GM23248 (cell line): ENCODE measurements around the gene TBC1D12. TPM values are rescaled to one million over a fixed set of nuclear protein-coding genes. Genes with fewer than 3 reads are reported as not detected.

Experiments used
- DNase-seq: peaks from one replicate; pipeline ENCODE4 v3.0.0-alpha.2; 2015
- H2AFZ ChIP-seq: fragments of 200-600 bp; sonication (generic); 2 replicates; pipeline ENCODE4 v1.6.1; 2016; ENCODE audit warnings: antibody characterized with exemption
- H3F3A ChIP-seq: fragments of 200-600 bp; sonication (generic); 2 replicates; pipeline ENCODE4 v1.6.1; 2016; ENCODE audit warnings: mild to moderate bottlenecking, antibody characterized with exemption, mixed run types; ENCODE audit not compliant: insufficient read depth
- H3K27ac ChIP-seq: fragments of 200-600 bp; sonication (generic); 2 replicates; pipeline ENCODE4 v1.5.1; 2016; ENCODE audit warnings: mild to moderate bottlenecking
- H3K27me3 ChIP-seq: fragments of 200-600 bp; sonication (generic); replicated peaks from 2 replicates; pipeline ENCODE4 v1.6.1; 2016; ENCODE audit warnings: mild to moderate bottlenecking; ENCODE audit not compliant: insufficient read depth
- H3K36me3 ChIP-seq: fragments of 200-600 bp; sonication (generic); 2 replicates; pipeline ENCODE4 v1.6.1; 2016; ENCODE audit warnings: low read depth, mild to moderate bottlenecking
- H3K4me1 ChIP-seq: fragments of 200-600 bp; sonication (generic); 2 replicates; pipeline ENCODE4 v1.6.1; 2016; ENCODE audit warnings: mild to moderate bottlenecking; ENCODE audit not compliant: insufficient read depth
- H3K4me2 ChIP-seq: fragments of 200-600 bp; sonication (generic); one replicate; pipeline ENCODE4 v1.6.1; 2016; ENCODE audit warnings: mild to moderate bottlenecking; ENCODE audit not compliant: unreplicated experiment
- H3K4me3 ChIP-seq: fragments of 200-600 bp; sonication (generic); 2 replicates; pipeline ENCODE4 v1.5.1; 2016; ENCODE audit warnings: mild to moderate bottlenecking
- H3K79me2 ChIP-seq: fragments of 200-600 bp; sonication (generic); 2 replicates; pipeline ENCODE4 v1.6.1; 2016; ENCODE audit warnings: mild to moderate bottlenecking; ENCODE audit not compliant: insufficient read depth
- H3K9ac ChIP-seq: fragments of 200-600 bp; sonication (generic); 2 replicates; pipeline ENCODE4 v1.6.1; 2016; ENCODE audit warnings: mild to moderate bottlenecking
- H3K9me2 ChIP-seq: fragments of 200-600 bp; sonication (generic); 2 replicates; pipeline ENCODE4 v1.6.1; 2016; ENCODE audit warnings: mixed run types, mild to moderate bottlenecking, moderate library complexity; ENCODE audit not compliant: insufficient read depth
- H3K9me3 ChIP-seq: fragments of 200-600 bp; sonication (generic); one replicate; pipeline ENCODE4 v1.6.1; 2017; ENCODE audit warnings: low read depth
- H4K20me1 ChIP-seq: fragments of 200-600 bp; sonication (generic); 2 replicates; pipeline ENCODE4 v1.6.0; 2016; ENCODE audit not compliant: insufficient read depth
- EZH2 ChIP-seq: fragments of 200-600 bp; sonication (generic); IDR thresholded peaks from 2 replicates; pipeline ENCODE4 v1.6.1; 2018; ENCODE audit warnings: antibody characterized with exemption, mild to moderate bottlenecking; ENCODE audit not compliant: insufficient read depth, poor library complexity, severe bottlenecking
- EZH2phosphoT487 ChIP-seq: fragments of 200-600 bp; sonication (generic); IDR thresholded peaks from 2 replicates; pipeline ENCODE4 v1.6.1; 2018; ENCODE audit warnings: antibody characterized with exemption, moderate library complexity, mild to moderate bottlenecking, low read depth; ENCODE audit not compliant: insufficient read depth
- WGBS, 2 experiments: methylation state at CpG; one replicate each; pipeline ENCODE4 v1.1.6; 2015 to 2017; ENCODE audit warnings: low lambda C conversion rate in 2 of 2, low coverage in 1 of 2; ENCODE audit errors: missing lambda C conversion rate in 2 of 2; 5-methylcytosine and 5-hydroxymethylcytosine counted together
- in situ Hi-C: fragments of 300-500 bp; cut with MboI; formaldehyde crosslinking; loops from 2 replicates; pipeline ENCODE4 v1.15.0; 2020
- polyA plus RNA-seq: library from polyadenylated mRNA; unstranded; fragments of >200 nt; fragmentation: Nextera tagmentation; extraction: Ambion mirVana; gene quantifications from 2 replicates; pipeline ENCODE4 v1.2.1, GENCODE V29; 2016
- total RNA-seq: library from RNA; depleted of rRNA; stranded (reverse); fragments of >200 nt; shearing (Covaris generic); gene quantifications from 2 replicates; pipeline ENCODE4 v1.2.3, GENCODE V29; 2014

Gene TBC1D12
- total and polyA plus RNA-seq, 2 experiments from 2014 or later = 6.5 to 12.9 TPM

- Histone ChIP-seq H3K4me2 (no peak overlapping the region), H3K4me1 (peaks cover 25% of the 10 kb centered on the region), H3K36me3 (no peaks in the 10 kb centered on the region), H3K9me2 (no peaks in the 10 kb centered on the region), H3F3A (0 out of 2 replicates have a peak, but pooled peaks cover 10% of the 10 kb centered on the region), H4K20me1 (peaks cover 5% of the 10 kb centered on the region; the same call in 1 of the 2 replicates), H3K9ac (no peak overlapping the region), H3K79me2 (peaks cover 89% of the 10 kb centered on the region), H3K9me3 (no peaks in the 10 kb centered on the region), H3K27me3 (no peaks in the 10 kb centered on the region), H2AFZ (no peak overlapping the region), H3K27ac (no peak overlapping the region), H3K4me3 (no peak overlapping the region)
- 90 to 100% methylated on average over 1 of the region's 1 CpG for WGBS, 2 experiments
- TF ChIP-seq EZH2phosphoT487 = no peak
- TF ChIP-seq EZH2 = no peak
- DNase-seq = peak; percentile 12
- in situ Hi-C loops = no loop called here
Observed at GRCh38 chr10:94430701-94431100, 28.4 kb downstream of the TBC1D12 start.

DNA sequence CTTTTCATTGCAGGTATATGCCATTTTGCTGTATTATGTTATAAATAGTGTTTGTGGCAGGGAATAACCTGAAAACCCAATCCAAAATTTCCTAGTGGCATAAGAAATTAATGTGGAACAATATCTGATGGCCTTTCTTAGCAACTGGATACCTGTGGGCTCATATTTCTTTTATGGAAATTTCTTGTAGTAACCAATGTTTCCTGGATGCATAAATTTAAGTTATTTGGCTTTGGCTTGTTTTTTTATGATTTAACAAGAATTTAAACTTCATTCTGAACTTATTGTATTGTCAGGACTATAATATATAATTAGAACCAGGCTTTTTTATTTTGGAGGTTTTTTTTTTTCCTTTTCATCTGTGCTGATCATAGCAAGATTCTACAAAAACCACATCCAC is 30.1 kb downstream of the TBC1D12 start:
- Histone ChIP-seq H4K20me1 (peaks cover 5% of the 10 kb centered on the region; the same call in 1 of the 2 replicates), H3F3A (0 out of 2 replicates have a peak, but pooled peaks cover 10% of the 10 kb centered on the region), H3K4me1 (peaks cover 25% of the 10 kb centered on the region), H3K9ac (no peak overlapping the region), H3K27me3 (no peaks in the 10 kb centered on the region), H3K9me3 (no peaks in the 10 kb centered on the region), H3K36me3 (no peaks in the 10 kb centered on the region), H3K4me3 (no peak overlapping the region), H3K9me2 (no peaks in the 10 kb centered on the region), H3K27ac (no peak overlapping the region), H2AFZ (no peak overlapping the region), H3K4me2 (no peak overlapping the region), H3K79me2 (peaks cover 88% of the 10 kb centered on the region)
- DNase-seq = no peak
- in situ Hi-C loops = no loop called here
- TF ChIP-seq EZH2 (no peak), EZH2phosphoT487 (no peak)

DNA sequence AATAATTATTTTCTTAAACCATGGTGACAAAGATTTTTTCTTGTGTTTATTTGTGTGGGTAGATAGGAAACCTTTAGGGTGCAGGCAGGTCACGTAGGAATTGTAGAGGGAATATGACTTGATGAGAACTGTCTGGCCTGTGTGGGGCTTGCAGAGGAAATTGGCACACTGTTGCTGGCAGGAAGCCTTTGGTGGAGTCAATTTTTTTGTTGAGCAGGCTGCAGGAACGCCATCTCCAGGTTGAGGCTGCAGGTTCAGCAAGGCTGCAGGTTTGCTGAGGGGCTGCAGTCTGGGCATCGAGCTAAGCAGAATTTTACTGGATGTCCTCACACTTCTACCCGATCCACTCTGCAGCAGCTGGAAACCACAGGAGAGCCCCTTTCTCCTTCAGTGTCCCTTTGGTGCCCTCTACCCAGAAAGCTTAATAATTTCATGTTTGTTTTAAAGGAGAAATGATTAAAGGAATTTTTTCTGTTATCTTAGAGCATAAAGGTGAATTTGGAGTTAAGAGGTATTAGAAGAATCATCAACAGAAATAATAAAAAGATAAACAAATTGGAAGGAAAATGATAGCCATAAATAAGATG is 37.0 kb downstream of the TBC1D12 start:
- Histone ChIP-seq H3K79me2 (peaks cover 76% of the 10 kb centered on the region), H3K27ac (no peak overlapping the region), H3K27me3 (no peaks in the 10 kb centered on the region), H3K4me2 (no peak overlapping the region), H2AFZ (no peak overlapping the region), H3K9me3 (no peaks in the 10 kb centered on the region), H3K9ac (no peak overlapping the region), H3K36me3 (no peaks in the 10 kb centered on the region), H3F3A (no peaks in the 10 kb centered on the region), H3K4me3 (no peak overlapping the region), H3K9me2 (no peaks in the 10 kb centered on the region), H4K20me1 (no peaks in the 10 kb centered on the region), H3K4me1 (peaks cover 5% of the 10 kb centered on the region; the same call in 1 of the 2 replicates)
- WGBS, 2 experiments = 14 to 19% methylated on average over 4 of the region's 4 CpGs
- TF ChIP-seq EZH2 = no peak
- TF ChIP-seq EZH2phosphoT487 = no peak
- peak; percentile 40 for DNase-seq
- in situ Hi-C loops = no loop called here

GRCh38 chr10:94440096-94440495 is 37.8 kb downstream of the TBC1D12 start:
- no peak overlapping the region for H3K9ac ChIP-seq
- H3K27ac ChIP-seq = no peak overlapping the region
- in situ Hi-C loops = no loop called here
- peaks cover 69% of the 10 kb centered on the region for H3K79me2 ChIP-seq
- no peaks in the 10 kb centered on the region for H4K20me1 ChIP-seq
- no peaks in the 10 kb centered on the region for H3K27me3 ChIP-seq
- no peaks in the 10 kb centered on the region for H3K9me2 ChIP-seq
- H3K4me2 ChIP-seq = no peak overlapping the region
- H3K36me3 ChIP-seq = no peaks in the 10 kb centered on the region
- H3K9me3 ChIP-seq = no peaks in the 10 kb centered on the region
- DNase-seq = no peak
- no peak overlapping the region for H2AFZ ChIP-seq
- no peak overlapping the region for H3K4me3 ChIP-seq
- TF ChIP-seq EZH2 (no peak), EZH2phosphoT487 (no peak)
- no peaks in the 10 kb centered on the region for H3F3A ChIP-seq
- H3K4me1 ChIP-seq = peaks cover 5% of the 10 kb centered on the region; the same call in 1 of the 2 replicates

- no peak for DNase-seq
Observed at GRCh38 chr10:94443047-94443446, 40.7 kb downstream of the TBC1D12 start.

More at GRCh38 chr10:94443047-94443446, 40.7 kb downstream of the TBC1D12 start:
- no peaks in the 10 kb centered on the region for H3K36me3 ChIP-seq
- TF ChIP-seq EZH2 (no peak), EZH2phosphoT487 (no peak)
- H2AFZ ChIP-seq = no peak overlapping the region
- no peaks in the 10 kb centered on the region for H3K9me2 ChIP-seq
- H3K9me3 ChIP-seq = no peaks in the 10 kb centered on the region
- H3F3A ChIP-seq = no peaks in the 10 kb centered on the region
- H3K9ac ChIP-seq = no peak overlapping the region
- in situ Hi-C loops = no loop called here
- H3K4me1 ChIP-seq = peaks cover 5% of the 10 kb centered on the region; the same call in 1 of the 2 replicates
- no peak overlapping the region for H3K4me2 ChIP-seq
- H3K79me2 ChIP-seq = peaks cover 42% of the 10 kb centered on the region
- H3K4me3 ChIP-seq = no peak overlapping the region
- H3K27ac ChIP-seq = no peak overlapping the region
- H3K27me3 ChIP-seq = no peaks in the 10 kb centered on the region
- H4K20me1 ChIP-seq = no peaks in the 10 kb centered on the region
- WGBS, 2 experiments = 73 to 86% methylated on average over 2 of the region's 2 CpGs
